IPS-NIHi7 (cell line): ENCODE measurements around the gene THSD7A.
"Not testable (repeated sequence)": the region's sequence is repeated elsewhere in the genome, so short reads cannot be mapped to it uniquely, and the experiment has no call there.

Experiments used
- DNase-seq: peaks from one replicate; pipeline ENCODE4 v3.0.0; 2012; ENCODE audit warnings: mixed read lengths; ENCODE audit errors: extremely low spot score

Gene THSD7A

DNA sequence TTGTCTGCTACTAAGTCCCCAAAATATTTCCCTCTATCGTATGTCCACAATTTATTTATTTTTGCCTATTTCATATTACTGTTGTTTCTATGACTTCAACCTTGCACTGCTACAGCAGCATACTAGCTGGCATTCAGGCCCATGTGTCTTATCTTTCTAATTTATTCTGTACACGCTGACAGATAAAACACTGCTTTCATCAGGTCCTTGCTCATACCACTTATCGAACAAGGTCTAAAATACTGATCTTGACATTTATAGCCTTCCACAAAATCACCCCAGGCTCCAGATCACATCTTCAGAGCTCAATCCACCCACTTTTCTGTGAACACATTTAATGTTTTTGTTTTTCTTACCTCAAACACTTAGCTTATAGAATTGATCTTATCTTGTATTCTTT lies 374.6 kb downstream of the THSD7A start:
- no peak for DNase-seq

DNA sequence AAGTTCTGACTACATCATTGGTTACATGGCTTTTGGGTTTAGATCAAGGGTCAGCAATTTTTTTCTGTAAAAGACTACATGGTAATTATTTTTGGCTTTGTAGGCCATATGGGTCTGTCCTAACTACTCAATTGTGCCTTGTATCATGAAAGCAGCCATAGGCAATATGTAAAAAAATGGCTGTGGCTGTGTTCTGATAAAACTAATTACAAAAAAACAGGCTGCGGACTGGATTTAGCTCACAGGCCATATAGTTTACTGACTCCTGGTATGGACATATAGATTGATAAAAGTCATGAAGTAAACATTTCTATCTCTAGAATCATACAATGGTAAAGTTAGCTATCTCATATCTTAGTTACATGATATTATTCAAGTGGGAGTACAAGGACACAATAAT lies 375.4 kb downstream of the THSD7A start:
- DNase-seq, result no peak

DNA sequence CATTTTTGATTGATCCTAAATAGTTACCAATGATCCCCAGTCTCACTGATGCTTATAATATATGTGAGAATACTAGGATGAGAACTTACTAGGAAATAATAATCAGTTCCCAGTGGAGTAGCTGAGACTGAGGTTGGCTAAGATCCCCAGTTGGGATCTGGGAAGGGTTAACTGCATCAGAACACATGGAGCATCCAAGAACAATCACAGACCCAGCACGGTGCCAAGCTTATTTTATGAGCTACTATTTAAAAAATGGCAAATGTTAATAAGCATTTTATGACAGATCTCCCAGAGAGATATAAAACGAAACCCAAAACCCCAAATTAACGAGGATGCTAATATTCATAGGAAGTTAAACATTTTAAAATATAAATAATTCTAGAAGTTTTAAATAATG lies 379.5 kb downstream of the THSD7A start:
- DNase-seq, result no peak

DNA sequence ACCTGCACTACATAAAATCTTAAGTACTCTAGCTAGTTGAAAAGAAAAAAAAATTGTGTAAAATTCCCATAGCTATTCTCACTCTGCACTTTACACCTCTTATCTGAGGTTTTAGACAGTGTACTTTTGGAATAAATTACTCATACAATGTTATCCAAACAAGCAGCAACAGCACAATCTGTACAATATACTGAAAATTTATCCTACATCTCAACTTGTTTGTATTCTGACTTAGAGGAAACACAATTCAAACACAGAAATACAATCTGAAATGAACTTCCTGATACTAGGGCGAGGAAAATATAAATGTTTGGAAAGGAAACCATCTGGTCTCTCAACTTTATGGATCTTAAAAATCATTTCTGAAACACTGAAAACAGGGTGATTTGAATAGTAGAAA lies 381.7 kb downstream of the THSD7A start:
- DNase-seq, result no peak

DNA sequence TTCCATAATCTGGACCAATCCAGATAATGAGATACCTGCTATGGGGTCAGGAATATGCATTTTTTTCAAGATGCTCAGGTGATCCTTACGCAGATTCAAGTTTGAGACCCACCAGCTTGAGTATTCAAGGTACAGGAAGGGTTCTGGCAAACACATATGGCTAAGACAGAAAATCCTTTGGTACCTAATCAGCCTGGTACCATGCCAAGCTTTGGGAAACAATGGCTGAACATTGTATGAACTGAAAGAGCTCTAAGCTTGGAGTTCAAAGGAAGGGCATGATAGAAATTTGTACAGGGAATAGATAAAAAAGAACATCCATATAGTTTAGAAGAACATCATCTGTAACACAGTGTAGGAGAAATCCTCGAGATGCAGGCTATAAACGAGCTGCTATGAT lies 382.7 kb downstream of the THSD7A start:
- DNase-seq, result no peak

DNA sequence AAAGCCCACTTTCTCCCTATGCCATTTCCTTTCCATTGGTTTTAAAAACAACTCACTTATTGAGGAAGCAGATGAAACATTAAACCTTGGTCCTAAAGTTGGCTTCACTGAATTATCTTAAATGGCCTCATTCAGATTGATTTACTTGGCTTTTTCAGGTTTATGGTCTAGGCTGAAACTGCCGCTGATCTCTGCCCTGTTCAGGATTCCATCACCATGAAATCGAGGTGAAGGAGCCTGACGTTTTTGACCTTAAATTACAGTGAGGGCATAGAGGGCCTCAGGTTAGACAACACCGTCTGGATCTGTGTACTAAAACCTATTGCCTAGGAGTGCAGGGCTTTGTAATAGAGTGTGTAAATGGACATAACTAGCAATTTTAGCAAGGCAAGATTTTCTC lies 383.7 kb downstream of the THSD7A start:
- DNase-seq, result no peak

DNA sequence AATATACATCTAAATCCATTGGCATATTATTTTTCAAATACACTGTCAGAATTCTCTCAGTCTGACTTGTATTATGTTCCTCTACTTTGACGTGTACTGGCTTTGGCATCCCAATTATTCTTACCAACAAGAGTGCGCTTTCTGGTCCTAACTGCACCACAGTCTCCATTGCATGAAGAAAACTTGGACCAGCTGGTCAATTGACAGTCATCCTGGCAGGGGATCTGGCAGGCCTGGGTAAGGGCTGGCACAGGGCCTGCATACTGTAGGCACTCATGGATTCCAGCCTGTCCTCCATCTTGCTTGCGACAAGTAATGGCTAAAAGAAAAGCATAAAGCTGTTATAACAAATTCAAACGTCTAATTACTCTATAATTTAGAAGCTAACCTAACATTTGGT lies 384.9 kb downstream of the THSD7A start:
- DNase-seq, result no peak

DNA sequence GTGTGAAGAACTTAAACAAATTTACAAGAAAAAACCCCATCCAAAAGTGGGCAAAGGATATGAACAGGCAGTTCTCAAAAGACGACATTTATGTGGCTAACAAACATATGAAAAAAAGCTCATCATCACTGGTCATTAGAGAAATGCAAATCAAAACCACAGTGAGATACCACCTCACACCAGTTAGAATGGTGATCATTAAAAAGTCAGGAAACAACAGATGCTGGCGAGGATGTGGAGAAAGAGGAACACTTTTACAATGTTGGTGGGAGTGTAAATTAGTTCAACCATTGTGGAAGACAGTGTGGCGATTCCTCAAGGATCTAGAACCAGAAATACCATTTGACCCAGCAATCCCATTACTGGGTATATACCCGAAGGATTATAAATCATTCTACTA lies 388.1 kb downstream of the THSD7A start:
- not testable (repeated sequence) for DNase-seq

DNA sequence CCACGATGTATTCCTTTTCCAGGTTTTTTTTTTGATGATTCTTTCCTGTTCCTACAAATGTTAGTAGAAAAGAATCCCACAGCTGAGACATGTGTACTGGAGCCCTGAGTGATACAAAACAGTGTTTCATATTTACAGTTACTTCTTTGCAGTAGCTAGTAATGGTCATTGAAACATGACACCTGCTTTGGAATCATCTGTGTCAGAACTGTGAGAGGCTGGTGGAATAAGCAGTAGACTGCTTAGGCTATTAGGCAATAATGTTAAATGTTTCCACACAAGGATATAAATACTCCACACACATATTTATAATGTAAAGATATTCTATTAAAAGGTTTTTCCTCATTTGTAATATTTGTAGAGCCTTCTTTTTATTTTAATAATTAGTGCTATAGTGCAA lies 394.0 kb downstream of the THSD7A start:
- no peak for DNase-seq

DNA sequence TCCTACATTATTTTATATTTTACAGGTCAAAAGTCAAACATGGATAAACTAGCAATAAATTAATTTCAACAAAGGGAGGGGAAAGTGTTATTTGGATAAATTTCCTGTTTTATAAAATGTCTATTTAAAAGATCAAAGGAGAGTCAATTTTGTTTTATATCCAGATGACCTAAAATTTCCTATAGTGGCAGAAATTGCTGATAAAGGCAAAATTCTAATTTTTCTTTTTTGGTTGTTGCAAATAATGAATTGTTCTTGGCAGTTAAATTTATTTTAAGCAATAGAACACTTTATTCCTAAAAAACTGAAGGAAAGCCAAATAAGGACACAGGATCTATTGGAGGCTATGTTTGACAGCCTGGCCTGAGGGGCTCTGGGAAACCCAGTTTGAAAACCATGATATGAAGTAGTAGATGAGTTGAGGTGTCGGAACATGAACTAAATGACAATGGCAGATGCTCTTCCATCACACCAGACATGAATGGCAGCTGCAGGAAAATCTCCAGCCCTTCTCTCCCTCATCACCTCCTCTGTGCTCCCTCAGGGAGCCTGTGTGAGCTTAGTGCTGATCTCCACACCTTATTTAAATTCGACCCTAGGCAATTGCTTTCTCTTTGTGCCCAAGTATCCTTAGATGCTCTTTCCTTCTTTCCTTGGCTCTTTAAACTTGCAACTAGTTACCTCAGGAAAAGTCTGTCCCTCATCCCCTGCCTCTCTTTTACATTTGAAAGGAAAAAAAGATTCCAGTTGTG lies 395.0 kb downstream of the THSD7A start:
- DNase-seq, result peak; percentile 20

DNA sequence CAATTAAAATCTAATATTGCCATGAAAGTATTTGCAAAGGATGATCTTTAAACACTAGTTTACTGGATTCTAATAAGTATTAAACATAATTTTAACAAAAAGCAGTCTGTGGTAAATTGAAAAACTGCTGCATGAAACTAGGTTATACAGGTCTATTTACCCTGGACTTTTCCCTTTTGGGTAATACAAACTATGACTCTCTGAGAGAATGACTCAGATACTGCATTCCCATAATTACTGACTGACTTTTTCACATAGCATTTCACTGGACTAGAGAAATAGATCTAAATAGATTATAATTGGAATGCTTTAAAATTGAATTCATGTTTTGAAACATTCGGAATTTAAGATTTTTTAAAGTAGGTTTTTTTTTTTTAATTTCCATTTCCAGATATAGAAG lies 395.7 kb downstream of the THSD7A start:
- DNase-seq, result no peak

DNA sequence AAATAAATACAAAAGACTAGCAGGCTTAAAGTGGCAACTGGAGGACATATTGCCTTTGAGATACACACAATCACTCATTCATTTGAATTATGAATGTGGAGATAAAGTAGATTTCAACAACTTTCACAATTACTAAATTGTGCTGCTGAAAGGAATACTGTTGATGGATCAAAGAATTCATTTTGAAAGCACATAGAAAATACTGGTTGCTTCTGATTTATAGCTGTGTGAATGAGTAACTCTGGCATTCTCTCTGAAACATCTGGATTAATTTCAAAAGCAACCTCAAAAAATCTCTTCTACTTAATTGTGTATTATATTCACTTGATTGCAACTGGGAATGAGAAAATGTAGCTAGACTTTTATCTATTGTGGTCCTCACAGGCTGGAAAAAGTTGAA lies 397.6 kb downstream of the THSD7A start:
- no peak for DNase-seq

DNA sequence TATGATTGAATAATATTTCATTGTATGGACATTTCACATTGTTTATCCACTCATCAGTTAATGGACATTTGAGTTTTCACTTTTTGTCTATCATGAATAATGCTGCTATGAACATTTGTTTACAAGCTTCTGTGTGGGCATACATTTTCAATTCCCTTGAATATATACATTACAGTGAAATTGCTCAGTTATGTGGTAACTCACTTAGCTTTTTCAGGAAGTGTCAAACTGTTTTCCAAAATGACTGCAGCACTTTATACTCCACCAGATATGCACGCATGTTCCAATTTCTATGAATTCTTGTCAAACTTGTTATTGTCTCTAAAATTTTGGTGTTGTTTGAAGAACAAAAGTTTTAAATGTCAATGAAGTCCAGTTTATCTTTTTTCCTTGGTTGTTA lies 401.2 kb downstream of the THSD7A start:
- no peak for DNase-seq

DNA sequence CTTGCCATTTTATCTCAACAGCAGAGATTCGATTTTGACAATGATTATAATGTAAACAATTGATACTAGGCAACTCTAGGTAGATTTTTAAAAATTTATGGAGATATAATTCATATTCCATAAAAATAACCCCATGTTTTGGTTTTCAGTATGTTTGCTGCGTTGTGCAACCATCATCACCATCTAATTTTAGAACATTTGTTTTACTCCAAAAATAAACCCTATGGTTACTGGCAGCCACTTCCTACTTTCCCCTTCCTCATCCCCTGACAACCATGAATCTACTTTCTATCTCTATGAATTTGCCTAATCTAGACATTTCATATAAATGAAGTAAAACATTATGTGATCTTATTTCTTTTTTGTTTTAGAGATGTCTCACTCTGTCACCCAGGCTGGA lies 401.9 kb downstream of the THSD7A start:
- DNase-seq, result no peak

DNA sequence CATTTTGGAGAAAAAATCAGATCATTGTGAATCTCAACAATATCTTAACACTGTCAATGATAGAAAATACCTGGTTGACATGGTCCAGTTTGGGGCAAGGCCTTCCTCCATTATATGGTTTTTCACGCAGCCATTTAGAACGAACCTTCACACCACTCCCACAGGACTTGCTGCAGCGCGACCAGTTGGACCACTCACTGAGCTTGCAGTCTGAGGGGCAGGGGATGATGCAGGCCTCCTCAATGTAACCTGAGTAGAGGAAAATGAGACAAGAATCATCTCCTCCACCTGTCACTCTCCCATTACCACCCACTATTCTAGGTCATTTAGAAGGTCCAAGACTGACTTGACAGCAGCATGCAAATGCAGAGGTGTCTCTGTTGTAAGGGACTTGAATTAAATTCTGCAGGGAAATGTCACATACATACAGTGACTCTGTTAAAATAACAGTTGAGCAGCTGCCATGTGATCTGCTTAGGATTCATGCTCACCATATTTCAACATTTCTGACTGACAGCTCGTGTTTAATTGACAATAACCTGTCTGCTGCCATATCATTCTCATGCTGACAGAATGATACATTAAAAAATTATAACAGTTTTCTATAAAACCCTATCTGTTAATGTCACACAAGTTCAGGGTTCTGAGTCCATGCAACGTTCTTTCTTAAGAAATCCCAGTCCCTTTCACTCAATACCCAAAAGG lies 403.0 kb downstream of the THSD7A start:
- peak; percentile 18 for DNase-seq

DNA sequence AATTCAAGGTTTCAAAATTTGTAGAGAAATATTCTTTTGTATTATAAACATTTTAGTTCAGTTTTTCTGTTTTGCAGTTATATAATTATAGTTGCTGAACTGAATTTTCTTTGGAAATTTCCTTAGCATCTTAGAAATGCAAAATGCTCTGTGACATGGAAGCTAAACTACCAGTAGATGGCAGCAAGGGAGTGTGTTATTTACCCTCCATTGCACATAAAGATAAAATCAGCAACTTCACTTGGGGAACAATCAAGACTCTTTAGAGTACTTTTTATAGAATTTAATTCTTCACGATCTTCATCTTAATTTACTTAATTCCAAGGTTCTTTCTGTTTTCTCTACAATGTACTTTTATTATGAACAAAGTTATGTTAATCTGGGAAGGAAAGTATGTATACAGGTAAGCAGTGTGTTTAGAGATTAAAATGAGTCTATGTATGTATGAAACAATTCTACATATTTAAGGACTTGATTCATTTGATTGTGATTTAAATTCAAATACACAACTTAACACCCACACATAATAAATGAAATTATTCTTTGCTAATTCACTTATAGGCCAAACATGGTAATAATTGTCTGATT lies 404.2 kb downstream of the THSD7A start:
- peak; percentile 45 for DNase-seq

DNA sequence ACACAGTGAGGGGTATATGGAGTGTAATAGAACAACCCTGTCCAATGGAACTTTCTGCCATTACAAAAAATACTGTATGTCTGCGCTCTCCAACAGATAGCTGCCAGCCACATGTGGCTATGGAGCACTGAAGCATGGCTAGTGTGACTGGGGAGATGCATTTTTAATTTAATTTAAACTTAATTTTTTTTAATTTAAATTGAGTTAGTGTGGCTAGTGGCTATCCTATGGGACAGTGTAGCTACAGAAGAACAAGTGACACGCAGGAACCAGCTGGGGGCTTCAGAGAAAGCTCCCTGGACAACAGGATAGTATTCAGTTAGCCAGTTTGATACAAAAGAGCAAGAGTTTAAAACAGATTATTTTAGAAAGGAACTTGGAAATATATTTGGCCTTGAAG lies 408.0 kb downstream of the THSD7A start:
- DNase-seq, result no peak

DNA sequence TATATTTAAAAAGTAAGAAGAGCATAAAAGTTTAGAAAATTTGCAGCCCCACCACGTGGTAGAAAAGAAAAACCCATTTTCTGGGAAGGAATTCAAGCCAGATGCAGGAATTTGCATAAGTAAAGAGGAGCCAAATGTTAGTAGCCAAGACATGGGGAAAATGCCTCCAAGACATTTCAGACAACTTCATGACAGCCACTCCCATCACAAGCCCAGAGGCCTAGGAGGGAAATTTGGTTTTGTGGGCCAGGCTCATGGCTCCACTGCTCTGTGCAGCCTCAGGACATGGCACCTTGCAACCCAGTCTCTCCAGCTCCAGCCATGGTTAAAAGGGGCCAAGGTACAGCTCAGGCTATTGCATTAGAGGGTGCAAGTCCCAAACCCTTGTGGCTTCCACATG lies 411.9 kb downstream of the THSD7A start:
- no peak for DNase-seq

DNA sequence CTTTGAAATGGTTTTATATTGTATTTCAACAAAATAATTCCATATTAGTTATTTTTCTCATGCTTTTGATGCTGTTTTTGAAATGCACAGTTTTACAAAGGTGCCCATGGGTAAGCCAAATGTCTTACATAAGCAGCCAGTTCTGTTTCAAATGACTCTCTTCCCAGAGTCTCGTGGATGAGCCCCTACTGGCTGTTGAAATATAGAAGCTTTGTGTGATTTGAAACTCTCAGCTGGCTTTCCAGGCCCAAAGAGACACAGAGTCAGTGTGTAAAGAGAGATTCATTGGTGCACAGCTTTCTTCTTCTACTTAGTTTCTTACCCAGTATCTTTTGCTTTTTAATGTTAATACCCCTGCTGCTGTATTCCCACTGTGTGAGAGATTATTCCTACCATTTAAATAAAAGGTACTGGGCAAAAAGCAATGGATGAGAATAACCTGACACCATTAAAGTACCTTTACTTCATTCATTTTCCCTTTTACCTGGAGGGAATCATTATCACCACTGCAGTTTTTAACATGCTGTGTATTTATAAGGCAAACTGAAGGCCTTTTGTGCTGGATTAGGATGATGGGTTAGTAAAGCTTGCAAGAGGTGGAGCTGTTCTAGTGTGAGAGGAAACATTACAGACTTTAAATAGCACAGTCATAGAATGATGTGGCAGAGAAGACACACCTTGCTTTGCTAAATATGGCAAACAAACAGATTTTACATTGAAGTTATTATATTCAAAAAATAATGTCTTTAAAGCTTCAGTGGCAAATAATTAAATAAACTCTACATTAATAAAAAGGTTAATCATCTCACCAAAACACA lies 415.1 kb downstream of the THSD7A start:
- no peak for DNase-seq

DNA sequence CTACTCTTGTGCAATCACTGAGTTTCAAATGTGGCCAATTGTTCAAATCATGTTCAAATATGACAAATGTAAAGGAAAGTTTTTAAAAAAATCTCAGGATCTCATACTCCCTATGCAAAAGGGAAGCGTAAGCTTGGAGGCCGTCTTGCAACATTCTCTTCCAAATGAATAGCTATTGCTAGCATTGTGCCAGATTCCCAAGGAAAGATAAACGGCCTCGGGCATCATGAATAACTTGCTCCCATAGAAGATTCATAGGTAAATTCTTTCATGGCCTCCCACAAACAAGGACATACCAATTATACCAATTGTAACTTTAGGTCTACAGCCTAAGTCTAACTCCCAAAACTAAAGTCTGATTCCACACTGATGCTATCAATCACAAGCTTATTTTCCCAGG lies 416.9 kb downstream of the THSD7A start:
- no peak for DNase-seq

DNA sequence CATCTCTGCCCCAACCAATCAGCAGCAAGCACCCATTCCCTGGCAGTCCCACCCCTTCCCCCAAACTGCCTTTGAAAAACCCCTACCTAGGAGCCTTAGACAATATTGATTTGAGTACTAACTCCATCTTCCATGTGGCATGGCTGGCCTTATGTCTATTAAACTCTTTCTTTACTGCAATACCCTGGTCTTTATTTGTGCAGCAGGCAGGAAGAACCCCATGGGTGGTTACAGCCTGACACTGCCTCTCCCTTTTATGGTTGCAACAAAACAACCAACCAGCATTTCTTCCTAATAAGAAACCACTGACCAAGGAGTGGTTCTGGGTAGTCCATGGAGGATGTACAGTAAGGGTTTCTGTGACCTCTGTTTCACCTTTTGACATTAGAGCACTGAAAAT lies 418.1 kb downstream of the THSD7A start:
- no peak for DNase-seq

DNA sequence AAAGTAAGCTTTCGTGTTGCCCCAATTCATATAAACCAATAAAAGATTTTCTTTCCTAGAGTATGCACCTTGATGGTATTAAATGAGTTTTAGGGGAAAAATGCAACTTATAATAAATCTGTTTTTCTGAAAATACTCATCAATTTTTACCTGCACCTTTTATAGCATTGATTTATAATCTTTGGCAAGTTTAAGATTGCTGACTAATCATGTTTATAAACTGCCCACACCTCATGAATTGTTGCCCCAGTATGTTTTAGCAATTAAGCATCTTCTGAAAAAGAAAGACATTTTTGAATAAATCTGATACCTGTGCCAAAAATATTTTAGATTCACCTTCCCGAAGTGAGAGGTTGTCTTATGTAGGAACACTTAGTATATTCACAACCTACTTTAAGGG lies 420.0 kb downstream of the THSD7A start:
- DNase-seq, result no peak
